Measurements from ENCODE around the gene GLCE.

Gene GLCE

GRCh38 chr15:69194854-69195253 lies 34.4 kb downstream of the GLCE start:
- H3K4me3 ChIP-seq (ENCODE audit: low read length) = no peak overlapping the region
- DNase-seq (ENCODE audit: low read depth) = no peak
- no peak for TF ChIP-seq CTCF (IDR thresholded peaks at IDR 0.05; ENCODE audit: insufficient read depth, low read depth, low read length, missing control alignments)

GRCh38 chr15:69200832-69201745 lies 40.7 kb downstream of the GLCE start:
- H3K4me3 ChIP-seq (ENCODE audit: low read length) = no peak overlapping the region
- no peak for TF ChIP-seq CTCF (IDR thresholded peaks at IDR 0.05; ENCODE audit: insufficient read depth, low read depth, low read length, missing control alignments)
- no peak for DNase-seq (ENCODE audit: low read depth)

- DNase-seq (ENCODE audit: low read depth) = no peak
- no peak for TF ChIP-seq CTCF (IDR thresholded peaks at IDR 0.05; ENCODE audit: insufficient read depth, low read depth, low read length, missing control alignments)
- H3K4me3 ChIP-seq (ENCODE audit: low read length) = no peak overlapping the region
Measured at GRCh38 chr15:69206079-69206478, 45.6 kb downstream of the GLCE start.

- H3K4me3 ChIP-seq (ENCODE audit: low read length) = no peak overlapping the region
- DNase-seq (ENCODE audit: low read depth) = no peak
- no peak for TF ChIP-seq CTCF (IDR thresholded peaks at IDR 0.05; ENCODE audit: insufficient read depth, low read depth, low read length, missing control alignments)
Measured at GRCh38 chr15:69209661-69210060, 49.2 kb downstream of the GLCE start.

- H3K4me3 ChIP-seq (ENCODE audit: low read length) = no peak overlapping the region
Measured at GRCh38 chr15:69210574-69210973, 50.1 kb downstream of the GLCE start.

GRCh38 chr15:69213786-69214185 lies 53.4 kb downstream of the GLCE start:
- H3K4me3 ChIP-seq (ENCODE audit: low read length) = no peak overlapping the region
- TF ChIP-seq CTCF (IDR thresholded peaks at IDR 0.05; ENCODE audit: insufficient read depth, low read depth, low read length, missing control alignments) = no peak
- DNase-seq (ENCODE audit: low read depth) = no peak

More at GRCh38 chr15:69210574-69210973, 50.1 kb downstream of the GLCE start:
- DNase-seq (ENCODE audit: low read depth) = no peak
- no peak for TF ChIP-seq CTCF (IDR thresholded peaks at IDR 0.05; ENCODE audit: insufficient read depth, low read depth, low read length, missing control alignments)

Data from epithelial cell of esophagus (primary cell).